Measurements from ENCODE around the gene RBPJL.

Gene RBPJL

DNA sequence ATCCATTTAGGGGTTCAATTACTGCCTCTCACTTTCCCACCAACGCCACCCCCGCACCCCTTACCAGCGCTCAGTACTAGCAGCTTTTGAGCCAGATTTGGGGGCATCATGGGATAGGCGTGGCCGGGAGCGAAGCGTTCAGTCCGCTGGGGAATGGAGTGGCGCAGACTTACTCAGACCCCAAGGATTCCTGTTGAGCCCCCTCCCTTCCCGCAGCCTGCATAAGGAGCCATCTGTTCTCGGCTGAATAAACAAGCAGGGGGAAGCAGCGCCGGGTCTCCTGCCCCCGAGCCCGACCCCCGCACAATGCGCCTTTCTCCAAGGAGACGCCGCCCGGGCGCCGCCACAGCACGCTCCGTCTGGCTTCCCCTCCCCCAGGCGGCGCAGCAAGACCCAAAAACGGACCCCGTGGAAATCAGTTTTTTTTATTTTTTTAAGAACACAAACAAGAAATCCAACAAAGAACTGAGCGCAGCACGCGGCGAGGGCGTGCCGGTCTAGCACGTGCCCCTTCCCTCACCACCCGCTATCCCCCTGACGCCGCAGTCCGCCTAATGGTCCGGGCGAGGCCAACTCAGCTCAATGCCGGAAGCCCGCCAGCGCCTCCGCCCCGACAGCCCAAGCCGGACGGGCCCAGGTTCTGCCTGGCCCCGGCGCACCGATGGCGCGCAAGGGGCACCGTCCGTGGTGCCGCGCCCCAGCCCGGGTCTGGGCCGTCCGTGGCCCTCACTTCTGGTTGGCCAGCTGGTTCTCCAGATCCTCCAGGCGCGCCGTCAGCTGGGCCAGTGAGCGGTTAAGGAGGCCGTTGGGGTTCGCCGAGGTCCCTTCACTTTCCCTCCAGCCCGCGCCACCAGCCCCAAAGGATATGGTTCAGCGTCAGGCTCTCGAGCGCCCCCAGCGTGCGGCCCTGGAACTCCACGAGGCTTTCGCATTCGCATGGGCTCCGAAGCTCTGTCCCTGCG lies 13.3 kb upstream of the RBPJL start:
- DNase-seq (ENCODE audit: low spot score), result peak; percentile 90

DNA sequence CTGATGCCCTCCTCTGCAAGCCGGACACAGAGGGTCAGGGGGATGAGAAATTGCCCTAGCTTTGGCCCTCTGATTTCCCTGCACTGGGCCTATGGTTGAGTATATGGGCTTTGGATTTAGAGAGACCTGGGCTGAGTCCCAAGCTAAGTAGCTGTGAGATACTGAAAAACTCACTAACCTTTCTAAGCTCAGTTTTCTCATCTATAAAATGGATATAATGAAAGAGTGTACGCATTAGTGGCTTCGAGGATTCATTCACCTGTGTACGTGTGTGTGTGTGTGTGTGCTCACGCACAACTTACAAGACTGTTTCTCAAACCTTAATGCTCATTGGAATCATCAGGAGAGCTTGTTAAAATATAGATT lies 12.7 kb upstream of the RBPJL start:
- no peak for DNase-seq (ENCODE audit: low spot score)

DNA sequence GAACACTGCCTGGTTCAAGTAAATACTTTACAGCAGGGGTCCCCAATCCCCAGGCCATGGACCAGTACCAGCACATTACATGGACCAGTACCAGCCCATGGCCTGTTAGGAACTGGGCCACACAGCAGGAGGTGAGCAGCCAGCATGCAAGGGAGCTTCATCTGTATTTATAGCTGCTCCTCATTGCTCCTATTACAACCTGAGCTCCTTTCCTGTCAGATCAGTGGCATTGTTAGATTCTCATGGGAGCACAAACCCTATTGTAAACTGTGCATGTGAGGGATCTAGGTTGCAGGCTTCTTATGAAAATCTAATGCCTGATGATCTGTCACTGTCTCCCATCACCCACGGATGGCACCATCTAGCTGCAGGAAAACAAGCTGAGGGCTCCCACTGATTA lies 12.0 kb upstream of the RBPJL start:
- no peak for DNase-seq (ENCODE audit: low spot score)

DNA sequence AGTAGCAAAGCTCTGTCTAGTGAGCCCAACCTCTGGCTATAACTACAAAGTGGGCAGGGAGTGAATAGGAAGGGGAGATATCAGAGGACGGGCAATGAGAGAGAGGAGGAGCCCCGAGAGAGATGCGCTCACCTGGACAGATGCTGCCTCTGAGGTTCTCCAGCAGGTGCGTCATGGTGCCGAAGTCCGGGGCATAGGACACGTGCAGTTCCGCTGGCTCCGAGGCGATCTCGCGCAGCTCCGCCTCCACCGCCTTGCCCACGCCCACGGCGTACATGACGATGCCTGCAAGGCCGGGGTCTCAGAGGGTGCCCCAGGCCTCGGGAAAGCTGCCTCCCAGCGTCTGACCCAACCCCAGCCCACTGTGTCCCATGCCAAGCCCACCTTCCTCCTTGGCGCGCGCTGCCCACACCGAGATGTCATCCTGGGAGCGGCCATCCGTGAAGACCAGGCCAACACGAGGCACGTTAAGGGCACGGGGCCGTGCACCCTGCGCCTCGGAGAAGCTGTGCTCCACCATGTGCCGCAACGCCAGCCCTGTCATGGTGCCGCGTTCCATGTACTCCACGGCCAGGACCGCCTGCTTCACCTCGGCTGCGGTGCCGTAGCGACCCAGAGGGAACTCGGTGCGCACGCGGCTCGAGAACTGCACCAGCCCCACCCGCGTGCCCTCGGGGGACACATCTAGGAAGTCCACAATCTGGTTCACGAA lies 8.7 kb upstream of the RBPJL start:
- no peak for DNase-seq (ENCODE audit: low spot score)

DNA sequence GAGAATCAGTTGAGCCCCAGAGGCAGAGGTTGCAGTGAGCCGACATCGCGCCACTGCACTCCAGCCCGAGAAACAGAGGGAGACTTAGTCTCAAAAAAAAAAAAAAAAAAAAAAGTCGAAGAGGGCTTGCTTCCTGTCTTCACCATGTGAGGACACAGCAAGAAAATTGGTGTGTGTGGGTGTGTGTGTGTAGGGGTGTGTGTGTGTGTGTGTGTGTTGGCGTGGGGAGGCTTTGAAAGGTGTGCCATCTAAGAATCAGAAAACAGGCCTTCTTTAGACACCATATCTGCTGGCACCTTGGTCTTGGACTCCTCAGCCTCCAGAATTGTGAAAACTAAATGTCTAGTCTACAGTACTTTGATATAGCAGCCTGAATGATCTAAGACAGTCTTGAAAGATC lies 6.9 kb upstream of the RBPJL start:
- no peak for DNase-seq (ENCODE audit: low spot score)

DNA sequence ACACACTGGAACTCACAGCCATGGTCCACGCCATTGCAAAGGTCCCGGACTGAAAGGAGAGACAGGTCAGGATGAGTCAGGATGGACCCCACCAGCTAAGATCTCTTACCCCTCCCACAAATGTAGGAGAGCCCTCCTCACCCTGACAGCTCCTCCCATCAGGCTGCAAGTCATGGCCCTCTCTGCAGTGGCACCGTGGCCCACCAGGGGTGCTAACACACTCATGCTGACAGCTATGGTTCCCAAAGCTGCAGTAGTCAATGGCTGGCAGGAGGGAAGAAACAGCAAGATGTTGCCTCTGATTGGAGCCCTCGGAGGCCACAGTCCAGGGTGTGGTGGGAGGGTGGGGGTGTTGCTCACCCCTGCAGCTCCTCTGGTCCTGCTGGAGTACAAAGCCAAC lies 5.7 kb upstream of the RBPJL start:
- peak; percentile 59 for DNase-seq (ENCODE audit: low spot score)

DNA sequence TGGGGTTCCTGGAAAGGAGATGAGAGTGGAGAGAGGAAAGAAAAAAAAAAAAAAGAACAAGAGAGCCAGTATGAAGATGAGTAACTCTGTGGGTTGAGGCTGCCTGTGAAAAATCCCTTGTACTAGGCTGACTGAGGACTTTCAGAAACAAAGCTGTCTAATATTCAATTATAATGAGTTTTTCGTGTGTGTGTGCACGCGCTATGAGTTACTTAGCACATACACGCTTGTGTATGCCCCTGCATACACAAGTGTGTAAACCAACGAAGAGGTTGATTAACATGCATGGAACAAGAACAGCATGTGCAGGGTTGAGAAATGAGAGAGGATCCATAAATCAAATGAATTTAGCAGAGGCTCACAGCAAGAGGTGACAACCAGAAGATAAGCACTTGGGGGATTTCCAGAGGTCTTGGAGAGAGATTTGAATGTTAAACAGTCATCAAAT lies 4.8 kb upstream of the RBPJL start:
- DNase-seq (ENCODE audit: low spot score), result no peak

DNA sequence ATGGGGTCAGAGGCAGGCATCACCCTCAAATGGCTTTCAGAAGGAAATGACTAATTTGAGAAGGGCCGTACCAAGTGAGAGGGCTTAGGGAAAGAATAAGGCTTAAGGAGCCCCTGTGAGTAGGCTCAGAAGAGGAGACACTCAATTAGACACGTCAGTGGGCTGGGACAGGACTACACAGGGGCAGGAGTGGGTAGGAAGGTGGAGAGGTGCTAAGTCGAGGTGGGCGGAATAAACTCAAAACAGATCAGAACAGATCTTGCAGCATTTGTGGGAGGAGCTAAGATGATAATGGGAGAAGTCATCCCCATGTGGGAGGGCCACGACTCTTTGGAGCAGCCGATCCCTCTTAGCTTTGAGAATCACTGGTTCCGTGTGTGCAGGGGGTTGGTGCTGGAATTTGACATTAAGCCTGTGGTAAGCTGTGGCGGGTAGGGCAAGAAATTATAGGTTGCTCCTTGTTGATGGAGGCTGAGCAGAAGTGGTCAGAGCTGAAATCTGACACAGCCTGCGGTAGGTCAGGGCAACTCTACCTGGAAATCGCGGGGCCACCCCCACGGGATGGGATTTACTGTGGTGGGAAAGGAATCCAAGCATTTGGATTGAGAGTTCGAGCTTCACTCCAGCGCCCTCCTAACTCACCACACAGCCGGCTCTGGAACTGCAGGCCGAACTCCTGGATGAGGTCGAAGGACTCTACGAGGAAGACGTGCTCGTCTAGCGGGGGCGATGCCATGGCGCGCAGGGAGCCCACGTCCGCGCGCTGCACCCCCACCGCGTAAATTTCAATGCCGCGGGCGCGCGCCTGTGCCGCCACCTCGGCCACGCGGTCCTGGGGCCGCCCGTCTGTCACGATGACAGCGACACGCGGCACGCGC lies 2.8 kb upstream of the RBPJL start:
- DNase-seq (ENCODE audit: low spot score), result no peak

DNA sequence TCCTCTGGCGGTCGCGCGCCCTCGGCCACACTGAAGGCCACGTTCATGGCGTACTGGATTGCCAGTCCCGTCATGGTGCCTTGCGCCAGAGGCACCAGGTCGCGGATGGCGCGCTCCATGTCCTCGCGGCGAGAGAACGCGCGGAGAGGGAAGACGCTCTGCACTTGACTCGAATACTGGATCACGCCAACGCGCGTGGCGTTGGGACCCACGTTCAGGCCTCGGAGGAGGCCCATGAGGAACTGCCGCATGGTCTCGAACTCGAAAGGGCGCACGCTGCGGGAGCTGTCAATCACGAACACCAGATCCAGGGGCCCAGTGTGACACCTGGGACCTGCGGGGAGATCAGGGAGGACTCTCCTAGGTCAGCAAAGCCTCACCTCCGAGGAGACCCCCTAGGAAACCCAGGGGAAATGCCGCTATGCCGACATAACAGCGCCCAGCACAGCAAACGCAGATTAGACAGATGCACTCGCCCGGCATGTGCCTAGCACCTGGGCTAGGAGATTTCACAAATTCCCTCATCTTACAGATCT lies 2.1 kb upstream of the RBPJL start:
- DNase-seq (ENCODE audit: low spot score), result no peak

DNA sequence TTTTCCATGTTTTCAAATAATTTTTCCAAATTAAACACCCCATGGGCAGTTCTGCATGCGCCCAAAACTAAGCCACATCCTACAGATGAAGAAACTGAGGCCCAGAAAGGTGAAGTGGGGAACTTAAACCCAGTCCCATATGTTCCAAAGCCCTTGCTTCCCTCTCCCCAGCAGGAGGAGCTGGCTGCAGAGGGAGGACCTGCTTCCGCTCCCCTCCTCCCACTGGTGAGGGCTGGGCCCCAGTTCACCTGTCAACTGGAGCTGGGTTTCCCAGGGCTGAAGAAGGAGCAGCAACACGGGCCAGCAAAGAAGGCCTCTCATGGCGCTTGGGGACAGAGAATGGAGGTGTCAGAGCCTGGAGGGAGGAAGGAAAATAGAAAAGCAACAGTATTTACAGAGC lies 1.4 kb upstream of the RBPJL start:
- no peak for DNase-seq (ENCODE audit: low spot score)

DNA sequence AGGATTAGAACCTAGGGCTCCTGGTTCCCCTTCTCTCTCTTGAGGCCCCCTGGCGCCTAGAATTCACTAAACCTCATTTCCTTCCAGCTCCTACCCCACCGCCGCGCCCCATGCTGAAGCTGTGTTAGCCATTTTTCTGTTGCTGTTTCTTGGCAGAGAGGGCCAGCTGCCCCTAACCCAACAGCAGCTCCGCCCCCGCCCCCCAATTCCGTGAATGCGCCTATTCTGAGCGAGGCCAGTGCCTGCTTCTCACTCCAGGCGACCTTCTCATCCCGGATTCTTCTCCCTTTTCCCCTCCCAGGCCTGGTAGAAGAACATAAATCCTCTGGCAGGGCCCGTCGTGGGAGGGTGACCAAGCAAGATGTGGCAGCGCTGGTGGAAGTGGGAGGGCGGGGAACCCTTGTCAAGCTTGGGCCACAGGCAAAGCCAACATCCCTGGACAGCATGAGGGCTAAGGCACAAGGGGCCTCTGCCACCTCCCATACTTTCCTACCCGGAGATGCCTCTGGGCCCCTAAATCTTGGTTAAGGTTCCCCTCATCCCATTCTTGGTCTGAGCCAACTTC lies 518 bp downstream of the RBPJL start:
- no peak for DNase-seq (ENCODE audit: low spot score)

DNA sequence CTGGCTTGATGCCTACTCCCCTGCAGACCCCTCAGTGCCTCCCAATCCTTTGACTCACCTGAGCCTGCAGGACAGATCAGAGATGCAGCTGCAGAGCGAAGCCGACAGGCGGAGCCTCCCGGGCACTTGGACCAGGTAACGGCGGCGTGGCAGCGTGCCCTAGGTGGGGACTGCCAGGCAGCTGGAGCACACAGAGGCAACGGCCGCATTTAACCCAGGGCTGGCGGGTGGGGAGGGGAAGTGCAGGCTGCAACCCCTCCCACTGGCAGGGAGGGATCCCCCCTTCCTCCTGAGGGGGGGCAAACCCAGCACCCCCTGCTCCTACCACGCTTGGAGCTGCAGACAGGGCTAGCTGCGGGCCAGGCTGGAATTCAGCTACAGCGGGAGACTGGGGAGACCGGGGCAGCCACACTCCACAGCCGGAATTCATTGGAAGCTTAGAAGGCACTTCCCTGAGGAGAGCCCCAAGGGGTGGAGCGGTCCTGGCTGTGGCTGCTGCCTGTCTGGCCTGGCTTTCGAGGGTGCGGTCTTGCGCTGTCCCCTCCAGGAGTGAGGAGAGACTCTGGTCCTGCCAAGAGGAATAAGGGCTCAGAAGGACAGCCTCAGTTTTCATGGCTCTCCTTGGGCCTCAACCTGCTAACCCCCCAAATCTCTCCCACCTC lies 1.6 kb downstream of the RBPJL start, which contains the start of gene MATN4:
TSS of gene MATN4 (minus strand) at position 183 of the 662 bp plus-strand sequence. CDS start 2,717 bp downstream, outside the sequence.
- DNase-seq (ENCODE audit: low spot score), result no peak

DNA sequence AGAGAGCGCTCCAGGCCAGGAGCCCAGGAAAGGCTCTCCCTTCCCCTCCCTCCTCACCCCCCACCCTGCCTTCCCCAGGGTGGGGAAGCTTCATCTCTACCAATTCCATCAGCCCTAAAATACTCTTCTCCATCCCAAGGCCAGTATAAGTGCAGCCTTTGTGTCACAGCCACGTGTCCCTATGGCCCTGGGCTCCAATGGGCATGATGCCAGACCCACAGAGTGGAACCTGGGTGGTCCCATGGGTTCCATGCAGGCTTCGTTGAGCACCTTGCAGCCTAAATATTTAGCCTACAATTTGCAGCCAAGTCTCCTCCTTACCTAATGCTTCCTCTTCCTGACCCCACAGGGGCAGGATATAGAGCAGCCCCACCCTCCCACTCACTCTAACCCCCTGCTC lies 2.4 kb downstream of the RBPJL start:
- no peak for DNase-seq (ENCODE audit: low spot score)

DNA sequence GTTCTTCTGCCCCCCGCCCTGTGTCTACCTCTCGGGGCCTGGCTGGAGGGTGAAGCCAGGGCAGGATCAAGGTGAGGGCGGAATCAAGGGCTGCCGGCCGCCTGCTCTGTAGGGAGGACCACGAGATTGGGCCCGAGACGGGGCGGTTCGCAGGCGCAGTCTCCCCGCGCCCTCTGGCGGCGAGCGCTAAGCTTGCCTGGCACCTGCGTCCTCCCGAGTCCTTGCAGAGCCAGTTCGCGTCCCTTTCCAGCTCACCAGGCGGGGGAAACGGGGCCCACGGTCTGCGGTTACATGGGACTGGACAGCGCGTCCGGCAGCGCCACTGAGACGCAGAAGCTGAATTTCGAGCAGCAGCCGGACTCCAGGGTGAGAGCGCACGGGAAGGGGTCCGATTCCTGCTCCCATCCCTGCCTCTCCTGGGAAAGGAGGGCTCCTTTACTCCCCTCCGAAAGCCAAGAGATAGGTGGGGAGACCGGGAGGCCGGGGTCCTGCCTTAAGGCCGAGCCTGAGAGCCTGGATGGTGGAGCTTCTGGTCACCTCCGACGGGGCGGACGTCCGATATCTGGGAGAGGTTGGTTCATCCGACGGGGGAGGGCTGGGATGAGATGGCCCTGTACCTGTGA lies 5.1 kb downstream of the RBPJL start:
- DNase-seq (ENCODE audit: low spot score), result peak; percentile 80

DNA sequence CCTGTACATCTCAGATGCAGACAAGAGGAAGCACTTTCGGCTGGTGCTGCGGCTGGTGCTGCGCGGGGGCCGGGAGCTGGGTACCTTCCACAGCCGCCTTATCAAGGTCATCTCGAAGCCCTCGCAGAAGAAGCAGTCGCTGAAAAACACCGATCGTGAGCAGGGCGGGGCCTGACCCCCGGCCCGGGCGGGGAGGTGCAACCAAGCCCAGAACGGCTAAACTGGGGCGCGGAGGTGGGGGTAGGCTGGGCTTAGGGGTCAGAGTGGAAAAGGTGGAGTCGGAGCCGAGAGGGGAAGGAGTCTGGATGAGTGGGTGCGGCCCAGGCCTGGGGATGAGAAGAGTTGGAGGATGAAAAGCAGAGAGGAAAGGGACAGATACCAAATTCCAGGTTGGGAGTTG lies 5.6 kb downstream of the RBPJL start:
- DNase-seq (ENCODE audit: low spot score), result no peak

DNA sequence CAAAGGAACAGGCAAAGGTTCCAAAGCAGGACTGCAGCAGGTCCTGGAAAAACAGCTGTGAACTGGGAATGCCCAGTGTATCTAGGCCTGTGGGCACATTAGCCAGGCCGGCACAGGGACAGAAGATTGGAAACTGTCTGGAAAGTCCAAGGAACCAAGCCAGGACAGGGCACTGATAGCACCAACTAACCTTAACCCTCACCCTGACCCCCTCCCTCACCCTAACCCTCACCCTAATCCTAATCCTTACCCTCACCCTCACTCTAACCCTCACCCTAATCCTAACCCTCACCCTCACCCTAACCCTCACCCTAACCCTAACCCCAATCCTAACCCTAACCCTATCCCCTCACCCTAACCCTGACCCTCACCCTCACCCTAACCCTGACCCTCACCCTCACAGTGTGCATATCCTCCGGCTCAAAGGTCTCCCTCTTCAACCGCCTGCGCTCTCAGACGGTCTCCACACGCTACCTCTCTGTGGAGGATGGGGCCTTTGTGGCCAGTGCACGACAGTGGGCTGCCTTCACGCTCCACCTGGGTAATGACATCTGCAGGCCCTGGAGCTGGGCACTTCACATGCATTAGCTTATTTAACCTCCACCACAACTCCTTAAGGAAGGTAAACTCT lies 6.5 kb downstream of the RBPJL start:
- DNase-seq (ENCODE audit: low spot score), result no peak

DNA sequence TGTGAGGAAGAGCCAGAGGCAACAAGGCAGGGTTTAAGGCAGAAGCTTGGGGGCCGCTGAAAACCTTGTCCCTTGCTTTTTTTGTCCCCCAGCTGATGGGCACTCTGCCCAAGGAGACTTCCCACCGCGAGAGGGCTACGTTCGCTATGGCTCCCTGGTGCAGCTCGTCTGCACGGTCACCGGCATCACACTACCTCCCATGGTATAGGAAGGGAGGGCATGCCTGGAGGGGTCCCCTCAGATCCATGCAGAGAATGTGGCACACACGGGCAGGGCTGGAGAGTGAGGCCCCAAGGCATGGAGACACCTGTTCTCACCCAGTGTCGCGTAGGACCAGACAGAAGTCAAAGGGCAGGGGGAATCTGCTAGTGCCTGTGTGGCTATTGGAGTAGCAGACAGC lies 7.3 kb downstream of the RBPJL start:
- no peak for DNase-seq (ENCODE audit: low spot score)

DNA sequence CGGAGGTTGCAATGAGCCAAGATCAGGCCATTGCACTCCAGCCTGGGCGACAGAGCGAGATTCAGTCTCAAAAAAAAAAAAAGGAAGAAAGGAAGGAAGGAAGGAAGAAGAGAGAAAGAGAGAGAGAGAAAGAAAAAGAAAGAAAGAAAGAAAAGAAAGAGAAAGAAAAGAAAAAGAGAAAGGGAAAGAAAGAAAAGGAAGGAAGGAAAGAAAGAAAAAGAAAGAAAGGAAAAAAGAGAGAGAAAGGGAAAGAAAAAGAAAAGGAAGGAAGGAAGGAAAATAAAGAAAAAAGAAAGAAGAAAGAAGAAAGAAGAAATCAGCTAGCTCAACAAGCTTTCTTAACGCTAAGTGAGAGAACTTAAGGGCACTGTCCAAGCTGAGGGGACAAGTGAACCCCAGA lies 9.0 kb downstream of the RBPJL start:
- DNase-seq (ENCODE audit: low spot score), result no peak

DNA sequence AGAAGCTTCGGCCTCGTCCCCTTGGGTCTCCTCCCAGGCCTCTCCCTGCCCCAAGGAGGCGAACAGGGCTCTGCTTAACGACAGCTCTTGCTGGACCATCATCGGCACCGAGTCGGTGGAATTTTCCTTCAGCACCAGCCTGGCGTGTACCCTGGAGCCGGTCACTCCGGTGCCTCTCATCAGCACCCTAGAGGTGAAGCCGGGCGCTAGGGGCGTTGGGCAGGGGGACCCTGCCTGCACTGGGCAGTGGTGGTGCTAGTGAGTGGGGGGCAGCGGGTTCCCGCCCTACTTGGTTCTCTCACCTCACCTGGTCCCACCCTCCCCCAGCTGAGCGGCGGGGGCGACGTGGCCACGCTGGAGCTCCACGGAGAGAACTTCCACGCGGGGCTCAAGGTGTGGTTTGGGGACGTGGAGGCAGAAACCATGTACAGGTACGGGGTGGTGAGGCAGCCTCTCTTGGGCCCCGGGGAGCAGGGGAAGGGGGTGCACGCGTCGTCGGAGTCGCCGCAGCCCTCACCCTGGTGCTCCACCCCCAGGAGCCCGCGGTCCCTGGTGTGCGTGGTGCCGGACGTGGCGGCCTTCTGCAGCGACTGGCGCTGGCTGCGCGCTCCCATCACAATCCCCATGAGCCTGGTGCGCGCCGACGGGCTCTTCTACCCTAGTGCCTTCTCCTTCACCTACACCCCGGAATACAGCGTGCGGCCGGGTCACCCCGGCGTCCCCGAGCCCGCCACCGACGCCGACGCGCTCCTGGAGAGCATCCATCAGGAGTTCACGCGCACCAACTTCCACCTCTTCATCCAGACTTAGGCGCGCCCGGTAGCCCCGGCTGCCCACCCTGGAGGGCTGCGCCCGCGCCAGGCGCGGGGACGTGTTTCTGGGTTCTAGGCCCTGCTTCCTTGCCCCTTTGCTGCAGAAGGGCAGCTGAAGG lies 9.8 kb downstream of the RBPJL start:
- DNase-seq (ENCODE audit: low spot score), result no peak
